HepG2 (cell line): ENCODE measurements around the gene ZMYND12. TPM values are rescaled to one million over a fixed set of nuclear protein-coding genes. Genes with fewer than 3 reads are reported as not detected.

Experiments used
- ATAC-seq: fragments of 200-7000 bp; cut with Tn5 transposase; 3 replicates; pipeline ENCODE4 v1.9.1; 2020; ENCODE audit warnings: mild to moderate bottlenecking, moderate library complexity
- BruUV-seq: library from RNA; stranded (reverse); fragments of 400-500 nt; replicated peaks from 2 replicates; lab custom pipeline; 2021; lab: Mats Ljungman, UMichigan
- CTCF ChIA-PET: fragments of 300-600 bp; formaldehyde crosslinking; extraction: SDS; loops from one replicate; lab custom pipeline; 2021; ENCODE audit warnings: low total read pairs, inconsistent platforms, low intra/inter-chr PET ratio; lab: Yijun Ruan, JAX
- POLR2A ChIA-PET: fragments of 350-600 bp; sonication (Branson Sonifier 250); formaldehyde crosslinking; loops from one replicate; lab custom pipeline; 2020; ENCODE audit warnings: antibody characterized with exemption, inconsistent platforms; lab: Yijun Ruan, JAX
- DNase-seq: peaks from one replicate; pipeline ENCODE4 v3.0.0-alpha.2; 2015; ENCODE audit warnings: low spot score
- FAIRE-seq: peaks from 3 replicates; lab custom pipeline; 2011; peaks lifted over from hg19 to GRCh38; lab: Jason Lieb, UNC
- H2AFZ ChIP-seq: one replicate; pipeline ENCODE4 v1.6.1; 2011; ENCODE audit warnings: low read length, inconsistent platforms
- H3K27ac ChIP-seq: fragments of 300-600 bp; 3 replicates; pipeline ENCODE4 v1.8.0; 2011; ENCODE audit warnings: mixed run types, mild to moderate bottlenecking, mixed read lengths, low read length, inconsistent platforms; ENCODE audit not compliant: insufficient read depth; ENCODE audit errors: extremely low read length
- H3K27me3 ChIP-seq, 2 experiments: fragments of 200-600 bp in 1 of 2; 2 replicates in 1 of 2; 3 replicates in 1 of 2; pipeline versions ENCODE4 v1.6.0 to v1.8.0; 2011; ENCODE audit warnings: low read length in 2 of 2, mild to moderate bottlenecking in 2 of 2, moderate library complexity in 2 of 2, inconsistent platforms in 1 of 2; ENCODE audit not compliant: insufficient read depth in 2 of 2, control insufficient read depth in 1 of 2
- H3K36me3 ChIP-seq, 2 experiments: fragments of 200-600 bp in 1 of 2; replicated peaks in 1 of 2; 2 replicates in 1 of 2; 3 replicates in 1 of 2; pipeline versions ENCODE4 v1.5.1 to v1.8.0; 2011; ENCODE audit warnings: low read length in 2 of 2, inconsistent platforms in 1 of 2; ENCODE audit not compliant: insufficient read depth in 2 of 2, control insufficient read depth in 1 of 2
- H3K4me1 ChIP-seq: 2 replicates; pipeline ENCODE4 v1.5.1; 2012; ENCODE audit warnings: low read length, inconsistent platforms; ENCODE audit not compliant: insufficient read depth
- H3K4me2 ChIP-seq: 2 replicates; pipeline ENCODE4 v1.6.0; 2011; ENCODE audit warnings: low read depth, low read length, inconsistent platforms
- H3K4me3 ChIP-seq, 3 experiments: fragments of 200-600 bp in 1 of 3; sonication (generic), shearing (Covaris generic) in 1 of 3; replicated peaks in 1 of 3; 2 replicates each; pipeline ENCODE4 v1.5.1; 2011 to 2016; ENCODE audit warnings: low read length in 3 of 3, inconsistent platforms in 2 of 3, low read depth in 2 of 3, mild to moderate bottlenecking in 2 of 3, control low read depth in 1 of 3, mixed read lengths in 1 of 3; ENCODE audit not compliant: insufficient read depth in 1 of 3
- H3K79me2 ChIP-seq: one replicate; pipeline ENCODE4 v1.6.1; 2011; ENCODE audit warnings: low read length, inconsistent platforms; ENCODE audit not compliant: insufficient read depth
- H3K9ac ChIP-seq: 2 replicates; pipeline ENCODE4 v1.6.0; 2011; ENCODE audit warnings: mild to moderate bottlenecking, low read depth, low read length, inconsistent platforms; ENCODE audit not compliant: insufficient read depth
- H3K9me3 ChIP-seq: 2 replicates; pipeline ENCODE4 v1.5.1; 2012; ENCODE audit warnings: mild to moderate bottlenecking, low read length
- H4K20me1 ChIP-seq: 2 replicates; pipeline ENCODE4 v1.6.0; 2011; ENCODE audit warnings: inconsistent platforms, mild to moderate bottlenecking, low read length, moderate library complexity; ENCODE audit not compliant: insufficient read depth
- ARNT2 ChIP-seq: sonication (generic); formaldehyde crosslinking; IDR thresholded peaks from 2 replicates; pipeline ENCODE4 v1.8.0; 2022; ENCODE audit warnings: mild to moderate bottlenecking, low read depth, missing genetic modification reagents, moderate library complexity
- MAZ ChIP-seq, 2 experiments: sonication (generic) in 1 of 2; formaldehyde crosslinking in 1 of 2; IDR thresholded peaks; 2 replicates each; pipeline versions ENCODE4 v1.5.0 to v1.6.1; 2012 to 2020; ENCODE audit warnings: low read depth in 2 of 2, mild to moderate bottlenecking in 2 of 2, borderline replicate concordance in 1 of 2, improper control_type of control experiment in 1 of 2, low read length in 1 of 2, missing genetic modification reagents in 1 of 2, moderate library complexity in 1 of 2
- MEIS1 ChIP-seq: sonication (generic); formaldehyde crosslinking; IDR thresholded peaks from 2 replicates; pipeline ENCODE4 v1.9.0; 2021; ENCODE audit warnings: mild to moderate bottlenecking, missing genetic modification reagents, moderate library complexity, borderline replicate concordance
- NCOR1 ChIP-seq: fragments of 200-600 bp; sonication (generic); IDR thresholded peaks from 2 replicates; pipeline ENCODE4 v1.7.0; 2017; ENCODE audit warnings: antibody characterized with exemption, low read length, borderline replicate concordance
- RARA ChIP-seq: IDR thresholded peaks from 2 replicates; pipeline ENCODE4 v1.6.1; 2016; ENCODE audit warnings: missing genetic modification reagents, missing compliant biosample characterization
- SRSF9 ChIP-seq: fragments of 200-400 bp; formaldehyde crosslinking; IDR thresholded peaks from 2 replicates; pipeline ENCODE4 v1.6.1; 2018; ENCODE audit warnings: borderline replicate concordance, mild to moderate bottlenecking, low read depth, low read length; ENCODE audit not compliant: insufficient read depth, poor library complexity, severe bottlenecking
- TARDBP ChIP-seq: sonication (generic); formaldehyde crosslinking; IDR thresholded peaks from 2 replicates; pipeline ENCODE4 v1.8.0; 2022; ENCODE audit warnings: mild to moderate bottlenecking, missing genetic modification reagents
- WGBS: methylation state at CpG from one replicate; pipeline ENCODE4 v1.1.6; 2017; ENCODE audit warnings: low lambda C conversion rate; 5-methylcytosine and 5-hydroxymethylcytosine counted together
- in situ Hi-C: cut with HindIII; loops from 2 replicates; pipeline ENCODE4 v1.10.0; 2017; ENCODE audit warnings: low pct_unique_long_range_greater_than_20kb; ENCODE audit not compliant: extremely low pct_ligation_motif_present
- intact Hi-C: fragments of 100-400 bp; cut with micrococcal nuclease; formaldehyde crosslinking; loops from one replicate; pipeline ENCODE4 v1.10.0; 2022; ENCODE audit not compliant: unreplicated experiment
- polyA plus RNA-seq, 8 experiments: library from polyadenylated mRNA; depleted of rRNA in 3 of 8; stranded (reverse) in 7 of 8; unstranded in 1 of 8; fragments of >200 nt; fragmentation: Illumina TruSeq in 4 of 8; extraction: Trizol in 4 of 8; gene quantifications; 2 replicates each; pipeline versions ENCODE4 v1.2.1 to v1.2.3, GENCODE V29; 2011 to 2016; ENCODE audit warnings: low read depth in 4 of 8, missing spikeins in 1 of 8, mixed read lengths in 1 of 8; ENCODE audit not compliant: insufficient read depth in 1 of 8
- total RNA-seq, 5 experiments: library from RNA; depleted of rRNA; stranded (reverse); fragments of >200 nt; fragmentation: Illumina TruSeq; extraction: Trizol; gene quantifications; 2 replicates each; pipeline ENCODE4 v1.2.3, GENCODE V29; 2016; ENCODE audit warnings: low read depth in 1 of 5

ZMYND12 gene
- total and polyA plus RNA-seq, 2 of the 13 experiments (the other 11 are each of a cell fraction or from before 2014, with no cell fraction given): 0.13 to 0.71 TPM

GRCh38 chr1:42424201-42424600, 31.6 kb downstream of the ZMYND12 start (continued):
- TF ChIP-seq ARNT2 (no peak), NCOR1 (no peak), MAZ (IDR thresholded peaks at IDR 0.05; ENCODE audit: borderline replicate concordance, low read depth, low read length) (no peak), MAZ (CRISPR knock-in tag; IDR thresholded peaks at IDR 0.05; ENCODE audit: low read depth) (no peak)

GRCh38 chr1:42423681-42424080, 32.1 kb downstream of the ZMYND12 start:
- H3K4me3 ChIP-seq: no peak overlapping the region
- H3K9ac ChIP-seq: no peak overlapping the region
- in situ Hi-C loops: no loop called here
- H3K36me3 ChIP-seq: no peaks in the 10 kb centered on the region
- no peaks in the 10 kb centered on the region for H3K9me3 ChIP-seq
- H3K79me2 ChIP-seq: no peaks in the 10 kb centered on the region
- no peak for ATAC-seq
- H3K27ac ChIP-seq: no peak overlapping the region
- no peak for TF ChIP-seq TARDBP (CRISPR knock-in tag)
- TF ChIP-seq RARA (CRISPR knock-in tag): no peak
- no peak for TF ChIP-seq SRSF9
- TF ChIP-seq MEIS1 (CRISPR knock-in tag): no peak
- no peaks in the 10 kb centered on the region for H4K20me1 ChIP-seq
- H2AFZ ChIP-seq: no peak overlapping the region
- H3K27me3 ChIP-seq: peaks cover 0 to 18% of the 10 kb centered on the region in 2 experiments; a peak in 1 of 5 replicates
- POLR2A ChIA-PET: no interaction called here
- no TSS peak for BruUV-seq
- H3K4me1 ChIP-seq: no peaks in the 10 kb centered on the region
- DNase-seq: no peak
- CTCF ChIA-PET: no interaction called here
- WGBS: 44% methylated on average over 3 of the region's 3 CpGs
- no peak for FAIRE-seq
- H3K4me2 ChIP-seq: no peak overlapping the region
- intact Hi-C loops: no loop called here
